Right ventricle myocardium superior (tissue), 1 donor: ENCODE data around the gene GPC6. TPM values are rescaled to one million over a fixed set of nuclear protein-coding genes. Genes with fewer than 3 reads are reported as not detected.
"Not testable (repeated sequence)": the region's sequence is repeated elsewhere in the genome, so short reads cannot be mapped to it uniquely, and the experiment has no call there.

Experiments used
- ATAC-seq: fragments of 200-7000 bp; cut with Tn5 transposase; one replicate; pipeline ENCODE4 v1.9.1; 2020; ENCODE audit warnings: mild to moderate bottlenecking; ENCODE audit not compliant: poor library complexity
- DNase-seq: peaks from one replicate; pipeline ENCODE4 v3.0.0-alpha.2; 2020
- intact Hi-C: fragments of 100-400 bp; cut with DNase I; formaldehyde crosslinking; loops from one replicate; pipeline ENCODE4 v1.11.2; 2022
- total RNA-seq: library from RNA; stranded (reverse); fragmentation: NEBNext Ultra II Directional; extraction: Animal tissue kit (Norgen Biotek cat#: 25700); gene quantifications from one replicate; pipeline ENCODE4 v1.2.1, GENCODE V29; 2021
- donor health status: DM: no; HTN: yes; CAD: no; lungs with severe emphysema.

The GPC6 gene
- total RNA-seq, 1 donor from 2014 or later, result 3.3 TPM

DNA sequence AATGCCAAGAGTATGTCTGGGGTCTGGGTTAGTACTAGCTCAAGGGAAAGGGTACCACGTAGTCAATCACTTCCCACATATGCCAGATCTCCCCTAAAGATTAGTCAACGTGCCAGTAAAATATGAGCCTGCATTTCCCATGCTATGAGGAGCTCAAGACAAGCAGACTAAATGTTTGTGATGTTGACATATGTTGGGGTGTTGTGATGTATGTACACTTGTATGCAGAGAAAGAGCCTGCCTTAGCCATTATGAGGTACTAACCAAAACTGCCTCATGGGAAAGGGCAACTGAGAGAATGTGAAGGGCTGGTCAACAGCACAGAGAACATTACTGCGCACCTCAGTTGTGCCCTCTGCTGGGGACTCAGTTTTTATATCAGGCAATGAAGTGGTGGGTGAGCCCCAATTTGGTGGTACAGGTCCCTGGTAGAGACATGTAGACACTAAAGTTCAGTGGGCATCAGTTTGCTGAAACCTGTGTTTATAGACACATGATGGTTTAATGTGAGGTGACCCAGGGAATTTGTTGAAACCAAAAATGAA lies 965.9 kb downstream of the GPC6 start:
- DNase-seq, result no peak
- peak; percentile 70 for ATAC-seq
- intact Hi-C loops, result no loop called here

DNA sequence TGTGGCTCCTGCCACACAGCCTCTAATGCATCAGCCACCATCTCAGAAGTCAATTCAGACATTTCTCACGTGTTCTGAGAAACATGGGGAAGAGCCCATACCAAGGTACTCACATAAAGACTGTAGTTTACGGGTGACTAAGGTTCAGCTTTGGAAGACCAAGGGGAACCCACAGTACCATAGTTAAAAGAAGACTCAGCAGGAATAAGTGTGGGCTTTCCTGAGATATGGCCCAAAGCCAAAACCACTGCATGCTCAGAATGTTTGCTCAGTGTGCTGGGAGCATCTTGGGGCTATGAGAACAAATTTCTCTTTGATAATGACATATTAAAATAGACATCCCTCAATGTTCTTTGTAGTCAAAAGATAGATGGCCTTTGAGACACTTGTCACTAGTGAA lies 969.1 kb downstream of the GPC6 start:
- DNase-seq, result no peak
- intact Hi-C loops, result no loop called here
- no peak for ATAC-seq

GRCh38 chr13:94196413-94196812 lies 969.8 kb downstream of the GPC6 start:
- intact Hi-C loops, result no loop called here
- DNase-seq (no peak), ATAC-seq (no peak)

- no peak for DNase-seq
- intact Hi-C loops, result no loop called here
- no peak for ATAC-seq
Observed at GRCh38 chr13:94198681-94199080, 972.1 kb downstream of the GPC6 start.

DNA sequence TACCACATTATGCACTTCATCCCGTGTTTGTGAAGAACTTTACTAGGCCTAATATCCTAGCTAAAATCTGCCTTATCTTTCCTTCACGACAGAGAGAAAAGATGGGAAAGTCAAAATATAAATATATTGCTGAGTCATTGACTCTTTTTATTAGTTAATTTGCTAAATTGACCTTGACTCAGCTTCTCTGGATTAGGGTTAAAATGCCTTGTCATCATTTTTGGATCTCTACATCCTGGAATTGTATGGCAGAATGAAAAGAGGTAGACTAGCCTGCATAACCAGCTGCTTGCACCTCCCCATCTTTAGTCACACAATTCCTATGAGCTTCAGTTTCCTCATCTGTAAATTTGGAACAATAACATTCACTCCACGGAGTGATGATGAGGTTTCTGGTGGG lies 972.5 kb downstream of the GPC6 start:
- DNase-seq (no peak), ATAC-seq (no peak)
- intact Hi-C loops, result no loop called here

- no peak for ATAC-seq
- no peak for DNase-seq
- intact Hi-C loops, result no loop called here
Observed at GRCh38 chr13:94201022-94201421, 974.4 kb downstream of the GPC6 start.

GRCh38 chr13:94204163-94204562 lies 977.6 kb downstream of the GPC6 start:
- intact Hi-C loops, result no loop called here
- DNase-seq (no peak), ATAC-seq (no peak)

- DNase-seq (no peak), ATAC-seq (no peak)
- intact Hi-C loops, result no loop called here
Observed at GRCh38 chr13:94204946-94205345, 978.3 kb downstream of the GPC6 start.

DNA sequence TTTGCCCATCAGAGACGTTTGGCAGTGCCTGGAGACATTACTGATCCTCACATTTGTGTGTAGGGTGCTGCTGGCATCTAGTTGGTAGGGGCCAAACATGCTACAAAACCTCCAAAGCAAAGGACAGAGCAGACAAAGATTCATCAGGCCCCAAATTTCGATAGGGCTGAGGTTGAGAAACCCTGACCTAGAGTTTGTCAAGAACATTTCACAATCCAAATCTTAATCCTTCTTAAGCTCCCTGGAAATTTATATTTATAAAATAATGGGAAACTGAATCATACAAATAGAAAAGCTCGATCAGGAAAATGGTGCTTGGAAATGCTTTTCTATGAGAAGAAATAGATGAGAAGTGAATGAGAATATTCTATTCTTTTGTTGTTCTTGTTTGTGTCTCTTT lies 979.3 kb downstream of the GPC6 start:
- DNase-seq (no peak), ATAC-seq (no peak)
- intact Hi-C loops, result no loop called here

- DNase-seq (no peak), ATAC-seq (no peak)
- intact Hi-C loops, result no loop called here
Observed at GRCh38 chr13:94209117-94209516, 982.5 kb downstream of the GPC6 start.

- ATAC-seq, DNase-seq, intact Hi-C loops: not testable (repeated sequence)
Observed at GRCh38 chr13:94209913-94210312, 983.3 kb downstream of the GPC6 start.

DNA sequence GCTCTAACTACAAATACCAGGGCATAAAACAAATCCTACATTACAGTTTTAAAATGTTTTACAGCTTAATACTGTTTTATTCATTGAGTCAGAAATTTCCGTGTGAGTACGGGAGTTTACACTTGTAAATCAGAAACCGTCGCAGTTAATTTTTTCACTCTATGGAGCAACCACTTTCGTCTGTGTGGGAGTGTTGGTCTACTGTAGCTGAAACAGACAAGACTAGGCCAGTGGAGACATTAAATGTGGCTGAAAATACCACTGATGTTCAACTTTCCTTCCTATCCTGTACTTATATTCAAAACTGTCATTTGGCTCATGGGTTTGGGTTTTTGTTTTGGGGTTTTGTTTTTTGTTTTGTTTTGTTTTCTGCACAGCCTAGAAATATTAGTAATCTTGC lies 984.2 kb downstream of the GPC6 start:
- ATAC-seq (no peak), DNase-seq (no peak)
- intact Hi-C loops, result no loop called here

DNA sequence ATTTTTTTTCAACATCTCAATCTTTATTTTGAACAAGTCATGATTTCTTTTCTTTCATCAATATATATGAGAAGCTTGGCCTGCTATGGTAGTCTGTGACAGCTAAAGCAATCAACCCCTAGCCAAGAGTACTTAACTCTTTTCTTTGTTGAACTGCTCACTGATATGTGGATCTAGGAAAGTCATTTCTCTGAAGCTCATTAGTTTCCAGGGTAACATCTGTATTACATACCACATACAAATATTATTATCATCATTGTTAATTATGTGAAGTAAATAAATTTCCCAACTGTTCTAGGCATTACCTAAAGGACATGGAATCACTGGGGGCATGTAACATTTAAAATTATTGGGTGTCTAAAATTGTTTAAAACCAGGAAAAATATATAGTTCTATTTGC lies 985.6 kb downstream of the GPC6 start:
- ATAC-seq (no peak), DNase-seq (no peak)
- intact Hi-C loops, result no loop called here

- intact Hi-C loops, result no loop called here
- DNase-seq (no peak), ATAC-seq (no peak)
Observed at GRCh38 chr13:94214121-94214520, 987.5 kb downstream of the GPC6 start.

DNA sequence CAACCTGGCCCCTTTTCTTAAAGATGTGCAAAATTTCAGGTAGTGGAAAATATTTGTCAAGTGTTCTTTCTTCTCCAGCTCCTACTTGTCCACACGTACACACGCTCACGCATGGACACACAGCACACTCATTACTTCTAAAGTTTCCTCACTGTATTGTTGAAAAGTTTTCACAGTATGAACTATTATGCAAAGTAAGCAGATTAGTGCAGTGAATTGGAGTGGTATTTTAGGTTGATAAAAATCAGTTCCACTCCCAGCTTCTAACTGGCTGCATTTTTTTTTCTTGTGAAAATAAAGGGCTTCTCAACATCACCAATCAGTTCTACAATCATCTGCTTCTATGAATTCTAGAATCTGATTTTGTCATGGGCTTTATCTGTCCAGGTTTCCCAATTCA lies 988.4 kb downstream of the GPC6 start:
- intact Hi-C loops, result no loop called here
- DNase-seq (no peak), ATAC-seq (no peak)

DNA sequence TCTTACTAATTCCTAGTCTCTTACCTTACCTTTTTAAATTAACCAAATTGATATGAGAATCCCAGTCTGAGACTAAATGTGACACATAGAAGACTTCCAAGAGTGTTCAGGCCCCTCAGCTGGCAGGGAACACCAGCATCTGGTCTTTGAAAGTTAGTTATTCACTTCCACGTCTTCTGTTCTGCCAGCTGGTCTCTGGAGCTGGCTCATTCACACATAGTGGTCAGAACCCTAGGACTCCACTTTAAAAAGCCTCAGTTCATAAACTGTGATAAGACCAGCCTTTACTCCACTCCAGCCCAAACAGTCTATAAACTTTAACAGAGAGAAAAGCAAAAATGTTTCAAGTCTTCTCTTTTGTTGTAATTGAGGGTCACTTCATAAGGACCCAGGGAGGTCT lies 989.9 kb downstream of the GPC6 start:
- intact Hi-C loops, result no loop called here
- no peak for ATAC-seq

DNA sequence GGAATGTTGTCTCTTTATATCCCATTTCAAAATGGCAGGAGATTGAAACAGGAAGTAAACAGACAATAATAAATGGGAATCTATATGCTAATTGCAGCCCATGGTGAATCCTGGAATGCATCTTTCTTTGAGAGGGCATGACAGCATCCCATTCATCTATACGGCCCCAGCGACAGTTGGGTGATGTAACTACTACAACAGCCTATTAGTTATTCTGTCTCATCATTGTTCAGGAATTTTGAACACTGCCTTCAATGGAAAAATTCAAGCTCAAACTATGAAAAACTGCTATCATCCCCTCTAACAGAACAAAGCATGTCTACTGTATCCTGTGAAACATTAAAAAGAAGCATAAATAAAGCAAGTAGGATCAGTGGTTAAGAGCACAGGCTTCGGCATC lies 990.8 kb downstream of the GPC6 start:
- DNase-seq, result no peak
- intact Hi-C loops, result no loop called here
- no peak for ATAC-seq

More for the DNA sequence above, 989.9 kb downstream of the GPC6 start:
- no peak for DNase-seq

DNA sequence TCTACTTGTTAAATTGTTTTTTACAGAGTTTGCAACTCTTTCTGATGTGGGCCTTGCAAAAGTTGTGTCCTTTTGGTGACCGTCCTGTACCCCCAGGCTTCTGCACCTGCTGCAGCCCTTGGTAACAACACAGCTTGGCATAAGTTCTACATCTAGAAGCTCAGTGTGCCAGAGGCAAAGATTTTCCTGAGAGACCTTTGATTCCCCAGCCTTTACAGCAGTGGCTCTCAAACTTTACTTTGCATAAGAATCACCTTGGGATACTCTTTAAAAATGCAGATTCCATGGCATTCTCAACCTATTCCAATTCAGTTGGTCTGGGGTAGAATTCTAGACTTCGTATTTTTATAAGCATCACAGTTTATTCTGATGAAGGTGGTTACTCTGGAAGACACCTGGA lies 991.9 kb downstream of the GPC6 start:
- intact Hi-C loops, result no loop called here
- DNase-seq (no peak), ATAC-seq (no peak)

DNA sequence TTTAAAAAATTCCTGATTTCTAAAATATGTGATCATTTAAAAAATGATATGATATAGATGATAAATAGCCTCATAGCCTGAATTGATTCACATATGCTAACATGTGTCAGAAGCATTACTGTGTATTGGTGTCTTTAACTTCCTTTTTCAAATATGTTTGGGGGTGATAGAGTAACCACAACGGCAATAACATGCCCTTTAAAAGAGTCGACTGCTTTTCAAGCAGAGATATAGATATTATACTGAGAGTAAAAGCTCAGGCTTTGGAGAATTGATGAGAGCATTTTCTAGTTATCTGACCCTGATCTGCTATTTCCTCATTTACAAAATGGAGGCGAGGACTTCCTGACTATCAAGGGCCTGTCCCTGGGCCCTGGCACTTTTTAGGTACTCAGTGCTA lies 992.3 kb downstream of the GPC6 start:
- intact Hi-C loops, result no loop called here

DNA sequence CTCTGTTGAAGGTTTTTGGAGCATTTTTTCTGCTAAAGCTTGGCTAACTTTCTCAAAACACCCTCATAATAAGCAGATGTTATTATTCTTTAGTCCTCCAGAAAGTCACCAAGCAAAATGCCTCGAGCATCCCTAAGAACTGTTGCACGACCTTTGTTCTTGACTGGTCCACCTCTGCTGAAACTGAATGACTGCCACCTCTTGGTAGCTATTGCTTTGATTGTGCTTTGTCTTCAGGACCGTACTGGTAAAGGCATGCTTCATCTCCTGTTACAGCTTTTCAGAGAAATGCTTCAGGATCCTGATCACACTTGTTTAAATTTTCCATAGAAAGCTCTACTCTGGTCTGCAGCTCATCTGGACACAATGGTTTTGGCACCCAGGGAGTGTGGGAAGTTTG lies 998.1 kb downstream of the GPC6 start:
- DNase-seq (no peak), ATAC-seq (no peak)
- intact Hi-C loops, result no loop called here

More for the DNA sequence above, 992.3 kb downstream of the GPC6 start:
- DNase-seq (no peak), ATAC-seq (no peak)

GRCh38 chr13:94227255-94227879 lies 1000.8 kb downstream of the GPC6 start:
- ATAC-seq (no peak), DNase-seq (no peak)
- intact Hi-C loops, result no loop called here
